Right lobe of liver (tissue), 6 donors: ENCODE measurements around the gene STKLD1. TPM values are rescaled to one million over a fixed set of nuclear protein-coding genes. Genes with fewer than 3 reads are reported as not detected.
"Not testable (repeated sequence)": the region's sequence is repeated elsewhere in the genome, so short reads cannot be mapped to it uniquely, and the experiment has no call there.

Experiments used
- ATAC-seq, 4 donors: fragments of 200-7000 bp; cut with Tn5 transposase; one replicate each; pipeline ENCODE4 v1.9.1; 2020; ENCODE audit warnings: mild to moderate bottlenecking in 4 of 4, moderate library complexity in 4 of 4
- DNase-seq, 3 donors: peaks; one replicate each; pipeline ENCODE4 v3.0.0-alpha.2; 2020
- H3K27ac ChIP-seq, 3 donors: fragments of 200-600 bp; one replicate each; pipeline ENCODE4 v1.8.0; 2022
- H3K27me3 ChIP-seq, 2 donors: fragments of 200-600 bp; one replicate each; pipeline ENCODE4 v1.8.0; 2022
- H3K36me3 ChIP-seq, 4 donors: fragments of 200-600 bp; sonication (generic) in 1 of 4; one replicate each; pipeline versions ENCODE4 v1.5.1 to v1.8.0; 2017 to 2022; ENCODE audit warnings: control low read depth in 1 of 4
- H3K4me1 ChIP-seq, 4 donors: fragments of 200-600 bp; sonication (generic) in 1 of 4; one replicate each; pipeline versions ENCODE4 v1.5.1 to v1.8.0; 2017 to 2022; ENCODE audit warnings: control low read depth in 1 of 4
- H3K4me3 ChIP-seq, 3 donors: fragments of 200-600 bp; one replicate each; pipeline ENCODE4 v1.8.0; 2022
- H3K9me3 ChIP-seq, 4 donors: fragments of 200-600 bp; sonication (generic) in 1 of 4; one replicate each; pipeline versions ENCODE4 v1.5.1 to v1.8.0; 2017 to 2022; ENCODE audit warnings: control low read depth in 1 of 4
- POLR2A ChIP-seq: fragments of 450-650 bp; IDR thresholded peaks from one replicate; pipeline ENCODE4 v1.6.1; 2017; ENCODE audit warnings: antibody characterized with exemption, mild to moderate bottlenecking
- WGBS: methylation state at CpG from one replicate; pipeline ENCODE4 v1.1.6; 2018; ENCODE audit warnings: low coverage, low lambda C conversion rate; ENCODE audit not compliant: insufficient coverage; ENCODE audit errors: missing lambda C conversion rate; 5-methylcytosine and 5-hydroxymethylcytosine counted together
- intact Hi-C, 2 donors: fragments of 100-400 bp; cut with DNase I; formaldehyde crosslinking; loops; one replicate each; pipeline versions ENCODE4 v1.11.2 to v1.14.1; 2022
- long read RNA-seq: library from polyadenylated mRNA; unstranded; transcript quantifications from one replicate; pipeline ENCODE4 v2.0.0, GENCODE V29; 2019
- total RNA-seq, 6 experiments: library from RNA; depleted of rRNA in 2 of 6; stranded (reverse); fragments of >200 nt in 2 of 6; fragmentation: NEBNext Ultra II Directional in 3 of 6; extraction: Animal tissue kit (Norgen Biotek cat#: 25700) in 3 of 6; gene quantifications; one replicate each; pipeline versions ENCODE4 v1.1.0 to v1.2.4, GENCODE V29; 2016 to 2023
- TF ChIP-seq, protein P1 (sequence below), 4 donors: fragments of 200-600 bp in 3 of 4; fragments of 450-650 bp in 1 of 4; IDR thresholded peaks; one replicate each; pipeline versions ENCODE4 v1.5.1 to v1.8.0; 2016 to 2022; ENCODE audit warnings: antibody characterized with exemption in 4 of 4, mild to moderate bottlenecking in 2 of 4
- donor health status: DM: no; HTN: yes; CAD: no.
- donor health status: DM: no; HTN: no; CAD: no.
- donor health status: DM: no; HTN: no; CAD: no.
- donor health status: DM: no; HTN: yes; CAD: no.
- donor health status: DM: no; HTN: yes; CAD: no.

STKLD1 gene
- 1 to 10 TPM in 2 of 6 experiments, under 1 TPM in 3, not detected in 1; 0.43 to 2.6 (median 0.81) TPM for total RNA-seq
- long read RNA-seq, result 0 reads

DNA sequence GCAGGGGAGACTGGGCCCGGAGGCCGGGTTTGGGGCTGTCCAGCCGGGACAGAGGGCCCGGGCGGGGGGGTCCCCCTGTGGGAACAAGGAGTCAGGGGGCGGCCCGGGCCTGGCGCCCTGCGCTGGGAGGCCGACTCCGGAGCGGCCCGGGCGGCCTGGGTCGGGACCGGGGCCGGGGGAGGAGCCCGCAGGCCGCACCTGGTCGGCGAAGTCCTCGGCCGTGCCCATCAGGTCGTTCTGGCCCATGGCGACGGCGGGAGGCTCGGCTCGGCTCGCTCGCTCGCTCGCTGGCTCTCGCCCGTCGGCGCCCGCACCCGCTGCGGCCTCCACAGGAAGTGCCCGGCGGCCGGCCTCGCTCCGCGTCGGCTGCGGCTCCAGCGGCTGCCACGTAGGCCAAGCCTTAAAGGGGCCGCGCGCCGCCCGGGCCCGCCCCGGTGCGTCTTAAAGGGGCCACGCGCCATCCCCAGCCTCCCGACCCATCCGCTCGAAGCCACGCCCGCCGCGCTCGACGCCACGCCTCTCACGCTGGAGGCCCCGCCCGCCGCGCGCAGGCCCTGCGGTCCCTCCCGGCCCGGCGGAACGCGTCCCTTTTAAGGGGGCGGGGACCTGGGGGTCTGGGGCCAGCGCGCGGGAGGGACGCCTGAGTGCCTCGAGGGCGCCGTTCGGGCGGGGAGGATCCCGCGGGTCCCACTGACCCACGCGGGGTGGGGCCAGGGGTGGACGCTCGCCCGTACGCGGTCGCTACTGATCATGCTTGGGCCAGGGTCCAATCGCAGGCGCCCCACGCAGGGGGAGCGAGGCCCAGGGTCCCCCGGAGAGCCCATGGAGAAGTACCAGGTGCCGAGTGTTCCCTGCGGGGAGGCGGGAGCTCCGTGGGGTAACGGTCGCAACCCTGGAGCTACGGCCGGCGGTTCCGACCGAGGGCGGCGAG is at the start of gene STKLD1, which contains the start of gene SURF4:
Gene STKLD1, plus strand, starts transcription at position 643 of the 931 bp plus-strand sequence. Its CDS starts 108 bp downstream, at position 751.
Gene SURF4, minus strand, starts transcription at position 337 of the 931 bp plus-strand sequence. Its CDS starts 91 bp downstream, at position 246.
- Histone ChIP-seq H3K27me3 (no peaks in the 10 kb centered on the region), H3K4me1 (peaks cover 0 to 41% (median 19%) of the 10 kb centered on the region in 4 donors), H3K9me3 (no peaks in the 10 kb centered on the region), H3K4me3 (peak within 1 kb of the TSS; percentile 98 to 99 (median 99)), H3K27ac (peak within 1 kb of the TSS; percentile 96 to 99 (median 98)), H3K36me3 (peaks cover 0 to 5% (median 2%) of the 10 kb centered on the region in 4 donors)
- peak; percentile 92 to 96 (median 94) for ATAC-seq
- intact Hi-C loops, result no loop called here
- DNase-seq, result peak; percentile 98
- peak; percentile 96 for TF ChIP-seq POLR2A
- TF ChIP-seq, protein P1, sequence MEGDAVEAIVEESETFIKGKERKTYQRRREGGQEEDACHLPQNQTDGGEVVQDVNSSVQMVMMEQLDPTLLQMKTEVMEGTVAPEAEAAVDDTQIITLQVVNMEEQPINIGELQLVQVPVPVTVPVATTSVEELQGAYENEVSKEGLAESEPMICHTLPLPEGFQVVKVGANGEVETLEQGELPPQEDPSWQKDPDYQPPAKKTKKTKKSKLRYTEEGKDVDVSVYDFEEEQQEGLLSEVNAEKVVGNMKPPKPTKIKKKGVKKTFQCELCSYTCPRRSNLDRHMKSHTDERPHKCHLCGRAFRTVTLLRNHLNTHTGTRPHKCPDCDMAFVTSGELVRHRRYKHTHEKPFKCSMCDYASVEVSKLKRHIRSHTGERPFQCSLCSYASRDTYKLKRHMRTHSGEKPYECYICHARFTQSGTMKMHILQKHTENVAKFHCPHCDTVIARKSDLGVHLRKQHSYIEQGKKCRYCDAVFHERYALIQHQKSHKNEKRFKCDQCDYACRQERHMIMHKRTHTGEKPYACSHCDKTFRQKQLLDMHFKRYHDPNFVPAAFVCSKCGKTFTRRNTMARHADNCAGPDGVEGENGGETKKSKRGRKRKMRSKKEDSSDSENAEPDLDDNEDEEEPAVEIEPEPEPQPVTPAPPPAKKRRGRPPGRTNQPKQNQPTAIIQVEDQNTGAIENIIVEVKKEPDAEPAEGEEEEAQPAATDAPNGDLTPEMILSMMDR (IDR thresholded peaks at IDR 0.05), result no peak
- no CpG with 5 or more reads among the region's 120 CpGs for WGBS

DNA sequence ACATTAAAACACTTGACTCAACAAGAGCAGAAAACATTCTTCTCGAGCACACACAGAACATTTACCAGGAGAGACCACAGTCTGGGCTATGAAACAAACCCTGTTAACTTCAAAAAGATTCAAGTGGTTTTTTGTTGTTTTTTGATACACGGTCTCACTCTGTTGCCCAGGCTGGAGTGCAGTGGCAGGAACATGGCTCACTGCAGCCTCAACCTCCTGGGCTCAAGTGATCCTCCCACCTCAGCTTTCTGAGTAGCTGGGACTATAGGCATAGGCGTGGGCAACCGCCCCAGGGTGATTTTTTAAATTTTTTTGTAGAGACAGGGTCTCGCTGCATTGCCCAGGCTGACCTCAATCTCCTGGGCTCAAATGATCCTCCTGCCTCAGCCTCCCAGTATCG is 49.1 kb upstream of the STKLD1 start:
- peak in 1 of 3 donors; percentile 3 for DNase-seq
- H3K36me3 ChIP-seq, result peaks cover 0 to 21% (median 7%) of the 10 kb centered on the region in 4 donors
- H3K27me3 ChIP-seq, H3K4me3 ChIP-seq, H3K4me1 ChIP-seq, H3K27ac ChIP-seq, H3K9me3 ChIP-seq, intact Hi-C loops, ATAC-seq: not testable (repeated sequence)
- WGBS, result 89% methylated on average over 3 of the region's 6 CpGs

DNA sequence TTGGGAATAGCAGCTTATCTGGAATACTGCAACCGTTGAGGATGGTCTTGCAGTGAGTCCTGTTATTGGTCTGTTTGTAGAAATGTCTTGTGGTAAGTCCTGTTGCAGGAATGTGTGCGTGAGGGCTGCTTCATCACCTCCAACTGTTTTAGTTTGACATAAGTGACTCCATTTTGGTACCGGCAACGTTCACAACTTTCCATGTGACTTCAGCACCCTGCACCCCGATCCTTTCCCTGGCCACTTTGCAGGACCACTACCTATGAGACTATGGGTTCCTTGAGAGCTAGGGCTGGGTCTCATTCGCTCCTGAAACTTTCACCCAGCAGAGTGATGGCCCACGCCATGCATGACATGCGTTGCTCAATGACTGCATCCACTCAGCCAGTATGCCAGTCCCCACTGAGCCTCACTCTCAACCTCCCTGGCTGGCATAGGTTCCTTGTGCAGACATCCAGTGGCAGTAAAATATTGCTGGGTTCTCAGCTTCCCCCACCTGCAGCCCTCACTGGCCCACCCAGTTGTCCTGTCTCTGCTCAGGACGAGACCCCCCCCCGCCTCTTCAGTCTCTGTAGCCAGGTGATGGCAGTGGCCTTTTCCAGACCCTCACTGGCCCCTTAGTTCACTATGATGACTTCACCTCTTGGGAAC is 48.2 kb upstream of the STKLD1 start:
- no peak overlapping the region for H3K4me3 ChIP-seq
- intact Hi-C loops, result no loop called here
- DNase-seq (peak in 1 of 3 donors; percentile 26), ATAC-seq (no peak)
- H3K36me3 ChIP-seq, result peaks cover 3 to 31% (median 14%) of the 10 kb centered on the region in 4 donors
- no peaks in the 10 kb centered on the region for H3K4me1 ChIP-seq
- no peak overlapping the region for H3K27ac ChIP-seq
- H3K27me3 ChIP-seq, result no peaks in the 10 kb centered on the region
- 92% methylated on average over 9 of the region's 10 CpGs for WGBS
- TF ChIP-seq POLR2A, result no peak
- TF ChIP-seq, protein P1 (IDR thresholded peaks at IDR 0.05), result no peak
- H3K9me3 ChIP-seq, result no peaks in the 10 kb centered on the region

DNA sequence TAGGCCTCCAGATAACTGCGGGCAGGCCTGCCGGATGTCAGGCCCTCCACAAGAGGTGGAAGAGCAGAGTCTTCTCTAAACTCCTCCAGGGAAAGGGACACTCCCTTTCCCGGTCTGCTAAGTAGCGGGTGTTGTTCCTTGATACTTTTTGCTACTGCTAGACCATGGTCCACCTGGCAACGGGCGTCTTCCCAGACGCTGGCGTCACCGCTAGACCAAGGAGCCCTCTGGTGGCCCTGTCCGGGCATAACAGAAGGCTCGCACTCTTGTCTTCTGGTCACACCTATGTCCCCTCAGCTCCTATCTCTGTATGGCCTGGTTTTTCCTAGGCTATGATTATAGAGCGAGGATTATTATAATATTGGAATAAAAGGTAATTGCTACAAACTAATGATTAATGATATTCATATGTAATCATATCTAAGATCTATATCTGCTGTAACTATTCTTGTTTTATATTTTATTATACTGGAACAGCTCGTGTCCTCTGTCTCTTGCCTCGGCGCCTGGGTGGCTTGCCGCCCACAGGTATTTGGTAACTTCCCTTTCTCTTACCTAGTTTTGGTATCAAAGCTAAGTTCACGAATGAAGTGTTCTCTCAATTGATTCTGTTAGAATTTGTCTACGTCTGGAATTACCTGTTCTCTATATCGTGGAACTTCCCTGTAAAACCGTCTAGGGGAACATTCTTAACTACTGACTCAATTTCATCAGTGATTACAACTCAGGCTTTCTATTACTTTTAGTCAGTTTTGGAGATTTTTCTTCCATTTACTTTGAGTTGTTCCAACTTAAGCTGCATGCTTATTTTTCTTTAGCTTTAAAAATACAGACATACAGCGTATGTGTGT is 46.6 kb upstream of the STKLD1 start:
- intact Hi-C loops, result loop anchor here in 1 of 2 donors (10.0 kb wide), 1 partner anchor 55 kb away; no protein-coding TSS in a partner anchor
- TF ChIP-seq, protein P1 (IDR thresholded peaks at IDR 0.05), result peak; percentile 38 to 63 (median 54)
- H3K4me1 ChIP-seq, H3K27me3 ChIP-seq, H3K27ac ChIP-seq, H3K4me3 ChIP-seq, H3K9me3 ChIP-seq, ATAC-seq: not testable (repeated sequence)
- peaks cover 3 to 45% (median 23%) of the 10 kb centered on the region in 4 donors for H3K36me3 ChIP-seq
- 46% methylated on average over 21 of the region's 21 CpGs for WGBS
- DNase-seq, result peak in 1 of 3 donors; percentile 55
